BLaER1 treated with 17β-estradiol and CSF1 and Interleukin-3, amounts not matched to agents 10 nM and 100 nM (cell line): ENCODE results near the gene NDRG2.

Source experiments
- H3K27ac ChIP-seq, 11 experiments: shearing (Covaris generic); formaldehyde crosslinking; 2 replicates each; pipeline ENCODE4 v1.8.1; 2022
- H3K27me3 ChIP-seq, 11 experiments: shearing (Covaris generic); formaldehyde crosslinking; 2 replicates each; pipeline ENCODE4 v1.8.1; 2022
- H3K36me3 ChIP-seq, 11 experiments: shearing (Covaris generic); formaldehyde crosslinking; 2 replicates each; pipeline ENCODE4 v1.8.1; 2022
- H3K4me1 ChIP-seq, 10 experiments: shearing (Covaris generic); formaldehyde crosslinking; 2 replicates each; pipeline ENCODE4 v1.8.1; 2022
- H3K4me2 ChIP-seq, 11 experiments: shearing (Covaris generic); formaldehyde crosslinking; 2 replicates each; pipeline ENCODE4 v1.8.1; 2022
- H3K4me3 ChIP-seq, 10 experiments: shearing (Covaris generic); formaldehyde crosslinking; 2 replicates each; pipeline ENCODE4 v1.8.1; 2022
- H3K9ac ChIP-seq, 11 experiments: shearing (Covaris generic); formaldehyde crosslinking; 2 replicates each; pipeline ENCODE4 v1.8.1; 2022
- H3K9me3 ChIP-seq, 11 experiments: shearing (Covaris generic); formaldehyde crosslinking; replicated peaks in 1 of 11; 2 replicates each; pipeline ENCODE4 v1.8.1; 2022
- H4K20me1 ChIP-seq, 11 experiments: shearing (Covaris generic); formaldehyde crosslinking; 2 replicates each; pipeline ENCODE4 v1.8.1; 2022
- Cebpa-rat ChIP-seq, 11 experiments: shearing (Covaris generic); IDR thresholded peaks; 2 replicates each; pipeline ENCODE4 v1.8.1; 2022

The NDRG2 gene

DNA sequence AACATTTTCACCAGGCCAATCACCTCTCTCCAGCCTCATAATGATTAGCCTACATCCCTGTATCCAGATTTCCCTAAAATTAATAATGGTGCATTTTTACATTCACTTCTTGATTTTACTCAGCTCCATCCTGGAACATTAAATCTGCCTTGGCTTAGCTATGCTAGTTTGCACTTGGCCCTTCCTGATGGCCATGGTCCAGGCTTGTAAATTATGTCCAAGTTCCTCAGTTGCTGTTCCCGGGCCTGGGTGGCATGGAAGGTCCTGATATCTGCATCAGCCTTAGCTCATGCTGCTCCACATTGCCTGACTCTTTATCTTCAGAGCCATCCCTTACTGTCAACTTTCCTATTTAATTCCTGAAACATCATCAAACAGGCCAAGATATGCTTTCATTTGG, 46.2 kb downstream of the NDRG2 start:
- H4K20me1 ChIP-seq, result no peaks in the 10 kb centered on the region
- H3K4me1 ChIP-seq, result 0 out of 20 replicates have a peak, but pooled peaks cover 0 to 8% (median 0%) of the 10 kb centered on the region in 10 experiments
- H3K27ac ChIP-seq, result no peak overlapping the region
- no peaks in the 10 kb centered on the region for H3K36me3 ChIP-seq
- H3K4me2 ChIP-seq, result no peak overlapping the region
- no peak overlapping the region for H3K9ac ChIP-seq
- no peaks in the 10 kb centered on the region for H3K9me3 ChIP-seq
- no peak overlapping the region for H3K4me3 ChIP-seq
- no peak for TF ChIP-seq Cebpa-rat (IDR thresholded peaks at IDR 0.05)
- no peaks in the 10 kb centered on the region for H3K27me3 ChIP-seq

- H3K4me3 ChIP-seq, result no peak overlapping the region
- no peak overlapping the region for H3K4me2 ChIP-seq
- H3K36me3 ChIP-seq, result no peaks in the 10 kb centered on the region
- H3K27ac ChIP-seq, result no peak overlapping the region
- H3K9me3 ChIP-seq, result no peaks in the 10 kb centered on the region
- H3K9ac ChIP-seq, result no peak overlapping the region
- H4K20me1 ChIP-seq, result no peaks in the 10 kb centered on the region
- H3K27me3 ChIP-seq, result no peaks in the 10 kb centered on the region
- peaks cover 0 to 14% (median 5%) of the 10 kb centered on the region in 10 experiments; a peak in 9 of 20 replicates for H3K4me1 ChIP-seq
- TF ChIP-seq Cebpa-rat (IDR thresholded peaks at IDR 0.05), result no peak
Measured at GRCh38 chr14:20976291-20976690, 48.6 kb downstream of the NDRG2 start.

- Histone ChIP-seq H3K4me1 (peaks cover 0 to 14% (median 9%) of the 10 kb centered on the region in 10 experiments; a peak in 12 of 20 replicates), H3K9me3 (no peaks in the 10 kb centered on the region), H3K36me3 (no peaks in the 10 kb centered on the region), H4K20me1 (no peaks in the 10 kb centered on the region), H3K4me2 (no peak overlapping the region), H3K9ac (no peak overlapping the region), H3K27me3 (no peaks in the 10 kb centered on the region), H3K4me3 (no peak overlapping the region), H3K27ac (no peak overlapping the region)
- TF ChIP-seq Cebpa-rat (IDR thresholded peaks at IDR 0.05), result no peak
Measured at GRCh38 chr14:20973501-20973900, 51.4 kb downstream of the NDRG2 start.

- H3K36me3 ChIP-seq, result no peaks in the 10 kb centered on the region
- peaks cover 0 to 14% (median 9%) of the 10 kb centered on the region in 10 experiments; a peak in 12 of 20 replicates for H3K4me1 ChIP-seq
- H3K27me3 ChIP-seq, result no peaks in the 10 kb centered on the region
- peak overlapping the region; percentile 52 to 82 (median 68); a peak in 17 of 20 replicates for H3K4me3 ChIP-seq
- TF ChIP-seq Cebpa-rat (IDR thresholded peaks at IDR 0.05), result no peak
- no peaks in the 10 kb centered on the region for H3K9me3 ChIP-seq
- peak overlapping the region; percentile 74 to 96 (median 92) for H3K4me2 ChIP-seq
- H3K9ac ChIP-seq, result peak overlapping the region in 9 of 11 experiments; percentile 51 to 80 (median 75); a peak in 12 of 22 replicates
- no peak overlapping the region for H3K27ac ChIP-seq
- no peaks in the 10 kb centered on the region for H4K20me1 ChIP-seq
Measured at GRCh38 chr14:20971705-20972021, 53.2 kb downstream of the NDRG2 start.

DNA sequence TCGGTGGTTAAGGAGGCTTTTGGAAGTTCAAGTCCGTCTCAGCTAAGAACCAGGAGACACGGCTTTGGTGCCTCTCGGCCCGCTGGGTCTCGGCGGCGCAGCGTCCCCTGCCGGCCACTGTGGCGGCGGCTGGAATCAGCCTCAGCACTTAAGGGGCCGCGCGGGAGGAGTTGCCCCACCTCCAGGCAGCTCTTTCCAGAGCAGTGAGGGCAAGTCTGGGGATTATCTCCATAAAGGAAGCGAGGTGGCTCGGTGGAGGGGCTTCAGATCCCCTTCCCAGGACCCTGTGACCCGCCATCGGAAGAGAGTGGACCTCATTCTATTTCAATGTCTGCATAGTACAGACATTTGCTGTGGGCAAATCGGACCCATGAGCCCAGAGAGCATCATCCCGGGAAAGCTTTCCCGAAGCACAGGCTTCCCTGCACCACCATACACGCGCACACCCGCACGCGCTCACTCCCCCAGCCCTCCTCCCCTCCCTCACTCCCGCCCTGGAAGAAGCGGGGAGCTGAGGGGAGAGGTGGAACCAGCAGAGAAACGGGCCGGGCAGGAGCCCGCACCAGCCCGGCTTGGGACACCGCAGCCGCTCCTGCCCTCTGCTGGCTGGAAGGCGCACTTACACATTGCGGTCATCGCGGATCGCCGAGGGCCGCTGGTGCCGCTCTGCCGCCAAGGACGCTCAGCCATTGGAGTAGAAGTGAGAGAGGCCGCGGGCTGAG, 53.7 kb downstream of the NDRG2 start:
- Histone ChIP-seq H4K20me1 (no peaks in the 10 kb centered on the region), H3K4me3 (peak overlapping the region; percentile 52 to 82 (median 68)), H3K36me3 (no peaks in the 10 kb centered on the region), H3K9me3 (no peaks in the 10 kb centered on the region), H3K9ac (peak overlapping the region; percentile 51 to 80 (median 75); a peak in 21 of 22 replicates), H3K4me2 (peak overlapping the region; percentile 74 to 96 (median 92)), H3K27ac (peak overlapping the region in 7 of 11 experiments; percentile 12 to 67 (median 25); a peak in 8 of 22 replicates), H3K4me1 (peaks cover 0 to 14% (median 9%) of the 10 kb centered on the region in 10 experiments; a peak in 12 of 20 replicates), H3K27me3 (no peaks in the 10 kb centered on the region)
- TF ChIP-seq Cebpa-rat (IDR thresholded peaks at IDR 0.05), result no peak

- H4K20me1 ChIP-seq, result no peaks in the 10 kb centered on the region
- peak overlapping the region; percentile 74 to 96 (median 92) for H3K4me2 ChIP-seq
- peak overlapping the region in 10 of 11 experiments; percentile 53 to 80 (median 75); a peak in 16 of 22 replicates for H3K9ac ChIP-seq
- no peaks in the 10 kb centered on the region for H3K9me3 ChIP-seq
- peaks cover 0 to 13% (median 9%) of the 10 kb centered on the region in 10 experiments; a peak in 12 of 20 replicates for H3K4me1 ChIP-seq
- no peaks in the 10 kb centered on the region for H3K36me3 ChIP-seq
- H3K27me3 ChIP-seq, result no peaks in the 10 kb centered on the region
- H3K4me3 ChIP-seq, result peak overlapping the region; percentile 52 to 82 (median 68); a peak in 19 of 20 replicates
- no peak for TF ChIP-seq Cebpa-rat (IDR thresholded peaks at IDR 0.05)
- H3K27ac ChIP-seq, result 0 out of 22 replicates have a peak overlapping the region, but pooled peaks of 1 of the 11 experiments have one; percentile 34
Measured at GRCh38 chr14:20970647-20970982, 54.2 kb downstream of the NDRG2 start.

- Histone ChIP-seq H3K4me3 (no peak overlapping the region), H3K4me2 (no peak overlapping the region), H3K27me3 (no peaks in the 10 kb centered on the region), H3K9me3 (no peaks in the 10 kb centered on the region), H4K20me1 (no peaks in the 10 kb centered on the region), H3K27ac (no peak overlapping the region), H3K36me3 (no peaks in the 10 kb centered on the region), H3K4me1 (peaks cover 0 to 13% (median 7%) of the 10 kb centered on the region in 10 experiments; a peak in 12 of 20 replicates), H3K9ac (no peak overlapping the region)
- TF ChIP-seq Cebpa-rat (IDR thresholded peaks at IDR 0.05), result no peak
Measured at GRCh38 chr14:20969336-20969735, 55.5 kb downstream of the NDRG2 start.
